ENCODE results near the gene BET1L.

- TF ChIP-seq, protein P1, sequence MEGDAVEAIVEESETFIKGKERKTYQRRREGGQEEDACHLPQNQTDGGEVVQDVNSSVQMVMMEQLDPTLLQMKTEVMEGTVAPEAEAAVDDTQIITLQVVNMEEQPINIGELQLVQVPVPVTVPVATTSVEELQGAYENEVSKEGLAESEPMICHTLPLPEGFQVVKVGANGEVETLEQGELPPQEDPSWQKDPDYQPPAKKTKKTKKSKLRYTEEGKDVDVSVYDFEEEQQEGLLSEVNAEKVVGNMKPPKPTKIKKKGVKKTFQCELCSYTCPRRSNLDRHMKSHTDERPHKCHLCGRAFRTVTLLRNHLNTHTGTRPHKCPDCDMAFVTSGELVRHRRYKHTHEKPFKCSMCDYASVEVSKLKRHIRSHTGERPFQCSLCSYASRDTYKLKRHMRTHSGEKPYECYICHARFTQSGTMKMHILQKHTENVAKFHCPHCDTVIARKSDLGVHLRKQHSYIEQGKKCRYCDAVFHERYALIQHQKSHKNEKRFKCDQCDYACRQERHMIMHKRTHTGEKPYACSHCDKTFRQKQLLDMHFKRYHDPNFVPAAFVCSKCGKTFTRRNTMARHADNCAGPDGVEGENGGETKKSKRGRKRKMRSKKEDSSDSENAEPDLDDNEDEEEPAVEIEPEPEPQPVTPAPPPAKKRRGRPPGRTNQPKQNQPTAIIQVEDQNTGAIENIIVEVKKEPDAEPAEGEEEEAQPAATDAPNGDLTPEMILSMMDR (IDR thresholded peaks at IDR 0.05; ENCODE audit: low read depth, low read length): no peak
- no peak for TF ChIP-seq EZH2phosphoT487 (IDR thresholded peaks at IDR 0.05; ENCODE audit: low read depth)
Observed at GRCh38 chr11:209275-210121, 2.3 kb upstream of the BET1L start.

Data from OCI-LY3 (cell line).